M059J (cell line): ENCODE results near the gene ASPHD1. TPM values are rescaled to one million over a fixed set of nuclear protein-coding genes. Genes with fewer than 3 reads are reported as not detected.
"Not testable (repeated sequence)": the region's sequence is repeated elsewhere in the genome, so short reads cannot be mapped to it uniquely, and the experiment has no call there.

Experiments used
- DNase-seq: peaks from one replicate; pipeline ENCODE4 v3.0.0-alpha.2; 2012; ENCODE audit warnings: low read depth
- total RNA-seq: library from RNA; depleted of rRNA; stranded (reverse); fragments of >200 nt; shearing (Covaris generic); gene quantifications from 2 replicates; pipeline ENCODE4 v1.2.3, GENCODE V29; 2014; rRNA removed

The ASPHD1 gene, protein sequence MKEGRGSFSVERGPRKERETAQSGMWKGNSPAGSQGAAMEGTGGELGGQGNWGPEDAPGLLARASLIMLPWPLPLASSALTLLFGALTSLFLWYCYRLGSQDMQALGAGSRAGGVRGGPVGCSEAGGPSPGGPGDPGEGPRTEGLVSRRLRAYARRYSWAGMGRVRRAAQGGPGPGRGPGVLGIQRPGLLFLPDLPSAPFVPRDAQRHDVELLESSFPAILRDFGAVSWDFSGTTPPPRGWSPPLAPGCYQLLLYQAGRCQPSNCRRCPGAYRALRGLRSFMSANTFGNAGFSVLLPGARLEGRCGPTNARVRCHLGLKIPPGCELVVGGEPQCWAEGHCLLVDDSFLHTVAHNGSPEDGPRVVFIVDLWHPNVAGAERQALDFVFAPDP
- 12.1 and 16.1 TPM in 2 replicates for total RNA-seq

- DNase-seq: peak; percentile 90
These were observed at the start of gene ASPHD1 for GRCh38 chr16:29900102-29900887. TSS of gene ASPHD1 (plus strand) at chr16:29900488. CDS start at chr16:29900972, 484 bp downstream.

DNA sequence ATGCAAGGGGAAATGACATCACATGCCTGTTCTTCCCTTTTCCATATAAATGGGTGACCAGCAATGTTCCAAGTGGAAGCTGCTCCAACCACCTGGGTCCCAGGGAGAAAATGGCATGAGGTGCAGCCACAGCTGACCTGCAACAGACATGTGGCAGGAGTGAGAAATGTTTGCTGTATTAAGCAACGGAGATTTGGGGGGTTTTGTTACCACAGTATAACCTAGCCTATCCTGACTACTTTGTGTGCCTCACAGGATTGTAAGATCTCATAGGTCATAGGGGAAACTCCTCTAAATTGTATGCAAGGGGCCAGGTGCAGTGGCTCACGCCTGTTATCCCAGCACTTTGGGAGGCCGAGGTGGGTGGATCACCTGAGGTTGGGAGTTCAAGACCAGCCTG, 49.3 kb upstream of the ASPHD1 start:
- DNase-seq: no peak

DNA sequence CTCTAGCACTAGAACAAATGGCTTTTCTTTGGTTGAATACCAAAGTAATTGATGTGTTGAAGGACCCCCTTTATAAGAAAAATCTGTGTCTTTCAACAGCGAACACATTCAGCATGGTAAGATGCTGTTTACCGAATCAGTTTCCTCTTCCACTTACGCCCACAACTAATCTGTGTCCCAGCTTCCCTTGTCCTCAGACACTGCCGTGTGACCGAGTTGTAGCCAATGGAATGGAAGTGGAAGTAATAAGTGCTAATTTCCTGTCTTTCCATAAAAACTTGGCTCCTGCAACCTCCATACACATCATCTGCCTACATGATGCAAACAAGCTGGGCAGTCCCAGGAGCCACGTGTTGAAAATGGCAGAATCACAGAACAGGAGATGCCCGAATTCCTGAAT, 47.6 kb upstream of the ASPHD1 start:
- peak; percentile 18 for DNase-seq

- DNase-seq: peak; percentile 27
These were observed 45.7 kb upstream of the ASPHD1 start for GRCh38 chr16:29854520-29855100.

DNA sequence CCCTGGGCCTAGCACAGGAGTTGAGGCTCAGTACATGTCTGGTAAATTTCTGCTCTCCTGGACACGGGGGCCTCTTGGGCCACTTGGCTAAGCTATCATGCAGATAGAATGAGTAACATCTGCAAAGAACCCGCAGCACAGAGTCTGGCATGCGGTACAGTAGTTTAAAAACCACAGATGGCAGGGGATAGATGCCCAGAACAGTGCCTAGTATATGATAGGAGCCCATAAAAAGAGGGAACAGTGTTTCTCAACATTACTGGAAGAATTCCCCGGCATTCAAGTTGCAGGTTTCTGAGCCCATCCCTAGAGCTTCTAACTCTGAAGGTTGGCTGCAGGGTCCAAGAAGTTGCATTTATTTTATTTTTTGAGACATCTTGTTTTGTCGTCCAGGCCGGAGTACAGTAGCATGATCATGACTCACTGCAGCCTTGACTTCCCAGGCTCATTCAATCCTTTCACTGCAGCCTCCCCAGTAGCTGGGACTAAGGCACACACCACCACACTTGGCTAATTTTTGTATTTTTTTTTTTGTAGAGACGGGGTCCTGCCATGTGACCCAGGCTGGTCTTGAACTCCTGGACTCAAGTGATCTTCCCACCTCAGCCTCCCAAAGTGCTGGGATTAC, 43.0 kb upstream of the ASPHD1 start:
- peak; percentile 84 for DNase-seq

- no peak for DNase-seq
These were observed 42.0 kb upstream of the ASPHD1 start for GRCh38 chr16:29858149-29858849.

DNA sequence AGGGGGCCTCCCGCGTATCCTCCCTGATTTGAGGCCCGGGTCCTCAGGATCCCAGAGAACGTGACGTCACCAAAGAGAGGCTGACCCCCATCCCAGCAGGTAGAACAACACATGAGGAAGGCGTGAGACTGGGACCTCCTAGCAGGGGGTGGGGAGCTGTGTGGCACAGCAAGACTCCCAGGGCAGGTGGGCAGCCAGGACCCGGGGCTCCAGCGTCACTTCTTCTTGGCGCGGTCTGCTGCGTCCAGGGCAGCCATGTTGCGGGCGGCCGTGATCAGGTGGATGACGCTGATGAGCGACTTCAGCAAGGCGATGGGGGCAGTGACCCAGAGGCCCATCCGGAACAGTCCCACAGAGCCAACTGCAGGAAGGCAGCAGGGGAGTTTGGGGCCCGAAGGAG, 41.3 kb upstream of the ASPHD1 start:
- DNase-seq: no peak

GRCh38 chr16:29860218-29860617, 40.1 kb upstream of the ASPHD1 start:
- no peak for DNase-seq

- DNase-seq: peak; percentile 43
These were observed 37.9 kb upstream of the ASPHD1 start for GRCh38 chr16:29862383-29862883.

DNA sequence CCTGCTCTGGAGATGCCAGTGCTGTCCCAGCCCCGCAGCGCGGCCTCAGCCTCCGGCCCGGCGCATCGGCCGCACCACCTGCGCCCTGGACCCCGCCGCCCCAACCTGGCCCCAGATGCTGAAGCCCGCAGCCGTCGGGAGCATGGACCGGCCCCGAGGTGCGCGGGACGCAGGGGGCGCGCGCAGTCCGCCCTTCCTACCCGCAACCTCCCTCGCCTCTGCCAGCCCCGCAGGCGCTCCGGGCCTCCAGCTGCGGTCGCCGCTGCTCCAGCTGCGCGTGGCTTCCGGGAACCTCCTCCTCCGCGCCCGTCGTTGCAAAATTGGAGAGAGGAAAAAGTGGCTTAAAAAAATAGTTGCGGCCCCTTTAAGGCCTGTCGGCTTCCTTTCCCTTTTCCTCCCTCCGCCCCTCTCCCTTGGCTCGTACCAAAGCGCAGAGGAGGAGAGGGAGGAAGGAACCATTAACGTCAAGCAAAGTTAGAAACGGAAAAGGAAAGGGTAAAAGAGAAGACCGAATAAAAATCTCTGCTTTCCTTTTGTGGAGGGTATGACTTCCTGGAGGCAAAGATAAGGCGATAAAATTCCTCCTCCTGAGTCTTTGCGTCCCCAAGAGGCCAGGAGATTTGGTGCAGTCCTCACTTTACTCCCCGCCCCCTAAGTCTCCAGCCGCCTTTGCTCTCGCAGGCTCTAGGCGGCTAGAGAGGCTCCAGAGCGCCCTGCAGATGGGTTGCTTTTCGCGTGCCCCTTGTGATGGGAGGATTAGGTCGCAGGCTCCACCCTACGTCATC, 37.2 kb upstream of the ASPHD1 start, which contains the start of gene CDIPT:
Gene CDIPT, minus strand, starts transcription at position 343 of the 785 bp plus-strand sequence. CDS start 369 bp downstream, outside the sequence.
- peak; percentile 92 for DNase-seq

DNA sequence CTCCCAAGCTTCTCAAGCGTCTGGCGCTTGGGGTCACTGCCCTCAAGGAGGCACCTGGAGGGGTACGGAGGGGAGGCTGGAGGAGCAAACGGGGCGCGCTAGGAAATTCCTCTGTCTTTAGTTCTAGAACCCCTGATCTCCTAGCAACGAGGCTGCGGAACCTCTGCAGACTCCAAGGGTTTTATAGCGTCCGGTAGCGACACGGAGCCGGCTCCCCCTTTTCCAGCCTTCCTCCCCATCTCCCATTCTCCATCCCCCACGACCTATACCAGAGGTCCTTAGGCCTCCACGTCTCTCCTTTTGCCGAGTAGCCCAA, 36.7 kb upstream of the ASPHD1 start:
- no peak for DNase-seq

DNA sequence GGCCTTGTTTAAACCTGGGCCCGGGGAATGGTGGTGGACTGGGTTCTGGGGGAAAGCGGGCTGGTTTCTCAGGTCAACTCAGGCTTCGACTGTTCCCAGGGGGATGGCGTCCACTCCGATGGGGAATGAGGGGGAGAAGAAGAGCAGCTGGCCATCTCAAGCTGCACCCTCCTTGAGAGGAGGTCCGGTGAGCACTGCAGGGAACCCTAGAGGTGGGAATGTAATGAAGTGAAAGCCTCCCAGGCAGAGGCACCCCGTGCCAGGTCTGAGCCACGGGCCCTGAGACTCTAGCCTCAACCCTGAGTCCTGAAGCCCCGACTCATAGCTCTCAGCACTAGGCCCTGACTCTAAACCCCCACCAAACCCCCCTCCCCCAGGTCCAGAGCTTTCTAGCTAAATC, 36.1 kb upstream of the ASPHD1 start:
- DNase-seq: no peak

GRCh38 chr16:29868396-29869009, 31.8 kb upstream of the ASPHD1 start:
- no peak for DNase-seq

DNA sequence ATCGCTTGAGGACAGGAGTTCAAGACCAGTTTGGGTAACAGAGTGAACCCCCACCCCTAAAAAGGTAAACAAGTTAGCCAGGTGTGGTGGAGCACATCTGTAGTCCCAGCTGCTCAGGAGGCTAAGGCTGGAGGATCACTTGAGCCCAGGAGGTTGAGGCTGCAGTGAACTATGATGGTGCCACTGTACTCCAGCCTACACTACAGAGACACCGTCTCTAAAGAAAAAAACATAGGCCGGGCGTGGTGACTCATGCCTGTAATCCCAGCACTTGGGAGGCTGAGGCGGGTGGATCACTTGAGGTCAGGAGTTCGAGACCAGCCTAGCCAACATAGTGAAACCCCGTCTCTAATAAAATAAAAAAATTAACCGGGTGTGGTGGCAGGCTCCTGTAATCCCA, 31.2 kb upstream of the ASPHD1 start:
- DNase-seq: not testable (repeated sequence)

- no peak for DNase-seq
These were observed 28.3 kb upstream of the ASPHD1 start for GRCh38 chr16:29871822-29872546.

DNA sequence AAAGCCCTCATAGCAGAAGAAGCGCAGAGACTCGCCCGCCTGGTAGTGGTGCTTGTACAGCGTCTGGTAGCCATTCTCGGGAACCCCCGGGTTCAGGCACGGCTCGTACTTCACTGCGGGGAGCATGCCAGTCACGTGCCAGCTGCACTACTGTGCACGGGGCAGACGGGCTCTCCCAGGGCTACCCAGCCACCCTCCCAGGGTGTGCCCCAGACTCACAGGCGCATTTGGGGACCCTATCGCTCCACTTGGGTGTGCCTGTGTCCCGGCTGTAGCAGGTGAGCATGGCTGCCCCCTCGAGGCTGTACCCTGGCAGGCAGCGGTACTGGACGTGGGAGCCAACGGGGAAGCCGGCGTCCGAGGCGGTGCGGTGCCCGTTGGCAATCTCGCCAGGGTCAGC, 27.0 kb upstream of the ASPHD1 start:
- DNase-seq: no peak

GRCh38 chr16:29875206-29875605, 25.1 kb upstream of the ASPHD1 start:
- no peak for DNase-seq

DNA sequence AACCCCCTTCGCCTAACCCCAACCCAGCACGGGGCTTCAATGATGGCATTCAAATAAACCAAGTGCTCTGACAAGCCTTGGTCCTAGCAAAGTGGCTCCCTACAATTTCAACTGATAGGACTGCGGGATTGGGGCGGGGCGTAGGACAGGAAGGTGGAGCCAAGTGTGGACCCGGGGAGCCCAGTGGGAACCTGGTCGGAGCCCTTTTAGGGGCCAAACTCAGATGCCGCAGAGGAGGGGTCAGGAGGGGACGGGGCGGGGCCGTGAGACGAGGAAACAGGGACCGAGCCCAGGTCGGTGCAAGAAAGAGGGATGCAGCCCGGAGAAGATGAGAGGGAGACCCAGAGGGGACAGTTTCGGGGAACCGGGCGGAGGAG, 24.1 kb upstream of the ASPHD1 start:
- DNase-seq: no peak

DNA sequence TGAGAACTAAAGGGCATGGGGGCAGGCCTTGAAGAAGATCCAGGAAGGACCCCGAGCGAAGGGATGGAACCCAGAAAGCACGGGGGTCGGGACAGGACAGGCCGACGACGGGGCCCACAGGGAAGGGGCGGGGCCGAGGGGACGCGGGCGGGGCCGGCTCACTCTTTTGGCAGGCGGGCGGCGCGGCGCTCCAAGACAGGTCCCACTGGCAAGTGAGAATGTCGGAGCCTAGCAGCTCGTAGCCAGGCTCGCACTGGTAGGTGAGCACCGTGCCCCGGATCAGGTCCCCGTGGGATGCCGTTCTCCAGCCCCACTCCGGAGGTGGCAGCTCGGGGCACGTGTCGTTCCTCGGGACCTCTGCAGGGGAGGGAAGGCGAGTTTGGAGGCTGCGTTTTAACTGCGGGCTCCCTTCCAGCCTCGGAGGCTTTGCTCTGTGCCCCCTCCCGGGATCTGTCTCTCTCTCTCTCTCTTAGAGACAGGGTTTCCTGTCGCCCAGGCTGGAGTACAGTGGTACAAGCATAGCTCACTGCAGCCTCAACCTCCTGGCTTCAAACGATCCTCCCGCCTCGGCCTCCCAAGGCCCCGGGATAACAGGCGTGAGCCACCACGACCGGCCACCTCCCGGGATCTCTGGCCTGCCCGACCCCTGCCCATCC, 23.6 kb upstream of the ASPHD1 start:
- no peak for DNase-seq
